Measurements from ENCODE around the gene KLK14. TPM values are rescaled to one million over a fixed set of nuclear protein-coding genes. Genes with fewer than 3 reads are reported as not detected.

Gene KLK14
- total RNA-seq, 6 experiments from 2014 or later: 0.23 TPM; not detected in 5

GRCh38 chr19:51097166-51097738, 14.6 kb upstream of the KLK14 start:
- TF ChIP-seq CTCF (IDR thresholded peaks at IDR 0.05): peak; percentile 81
- Mint-ChIP-seq H3K4me1 (ENCODE audit: low read depth) (peaks cover 18% of the 10 kb centered on the region), H3K27me3 (ENCODE audit: insufficient read depth) (no peaks in the 10 kb centered on the region), H3K4me3 (no peak overlapping the region), H3K36me3 (ENCODE audit: low read depth) (peaks cover 6% of the 10 kb centered on the region; the same call in 1 of the 2 replicates), H3K27ac (no peak overlapping the region; the same call in 1 of the 2 replicates), H3K9me3 (no peaks in the 10 kb centered on the region)
- peak; percentile 47 for DNase-seq

- H3K4me3 Mint-ChIP-seq: no peak overlapping the region
- DNase-seq: no peak
- peaks cover 18% of the 10 kb centered on the region for H3K4me1 Mint-ChIP-seq (ENCODE audit: low read depth)
- H3K27me3 Mint-ChIP-seq (ENCODE audit: insufficient read depth): peaks cover 2% of the 10 kb centered on the region; the same call in 1 of the 2 replicates
- peak; percentile 40; the same call in 1 of the 2 replicates for TF ChIP-seq CTCF (IDR thresholded peaks at IDR 0.05)
- peaks cover 6% of the 10 kb centered on the region; the same call in 1 of the 2 replicates for H3K36me3 Mint-ChIP-seq (ENCODE audit: low read depth)
- H3K9me3 Mint-ChIP-seq: no peaks in the 10 kb centered on the region
- H3K27ac Mint-ChIP-seq: no peak overlapping the region
Measured at GRCh38 chr19:51096473-51097165, 13.9 kb upstream of the KLK14 start.

- H3K9me3 Mint-ChIP-seq: no peaks in the 10 kb centered on the region
- H3K4me1 Mint-ChIP-seq (ENCODE audit: low read depth): peaks cover 13% of the 10 kb centered on the region
- H3K27me3 Mint-ChIP-seq (ENCODE audit: insufficient read depth): peaks cover 2% of the 10 kb centered on the region; the same call in 1 of the 2 replicates
- peak; percentile 87 for TF ChIP-seq CTCF (IDR thresholded peaks at IDR 0.05)
- no peak overlapping the region for H3K27ac Mint-ChIP-seq
- H3K4me3 Mint-ChIP-seq: no peak overlapping the region
- peaks cover 6% of the 10 kb centered on the region; the same call in 1 of the 2 replicates for H3K36me3 Mint-ChIP-seq (ENCODE audit: low read depth)
- DNase-seq: no peak
Measured at GRCh38 chr19:51094696-51095279, 12.1 kb upstream of the KLK14 start.

- Mint-ChIP-seq H3K27ac (no peak overlapping the region), H3K9me3 (no peaks in the 10 kb centered on the region), H3K27me3 (ENCODE audit: insufficient read depth) (peaks cover 2% of the 10 kb centered on the region; the same call in 1 of the 2 replicates), H3K4me3 (no peak overlapping the region), H3K4me1 (ENCODE audit: low read depth) (peaks cover 13% of the 10 kb centered on the region), H3K36me3 (ENCODE audit: low read depth) (peaks cover 6% of the 10 kb centered on the region; the same call in 1 of the 2 replicates)
- no peak for DNase-seq
- no peak for TF ChIP-seq CTCF (IDR thresholded peaks at IDR 0.05)
Measured at GRCh38 chr19:51093510-51094345, 11.0 kb upstream of the KLK14 start.

GRCh38 chr19:51093101-51093500, 10.4 kb upstream of the KLK14 start:
- H3K4me3 Mint-ChIP-seq: no peak overlapping the region
- no peak for TF ChIP-seq CTCF (IDR thresholded peaks at IDR 0.05)
- no peak for DNase-seq
- no peaks in the 10 kb centered on the region for H3K9me3 Mint-ChIP-seq
- H3K27ac Mint-ChIP-seq: no peak overlapping the region
- peaks cover 13% of the 10 kb centered on the region for H3K4me1 Mint-ChIP-seq (ENCODE audit: low read depth)
- peaks cover 6% of the 10 kb centered on the region; the same call in 1 of the 2 replicates for H3K36me3 Mint-ChIP-seq (ENCODE audit: low read depth)
- H3K27me3 Mint-ChIP-seq (ENCODE audit: insufficient read depth): peaks cover 2% of the 10 kb centered on the region; the same call in 1 of the 2 replicates

Data from HFFc6 (cell line).